ENCODE data around the gene HOXD1.

- no peak for TF ChIP-seq CTCF (IDR thresholded peaks at IDR 0.05)
- no peak for TF ChIP-seq ZFX (IDR thresholded peaks at IDR 0.05; ENCODE audit: borderline replicate concordance)
These were observed 10.3 kb upstream of the HOXD1 start for GRCh38 chr2:176178038-176178756.

Data from 22Rv1 (cell line).